HCT116 (cell line): ENCODE data around the gene SDHD. TPM values are rescaled to one million over a fixed set of nuclear protein-coding genes. Genes with fewer than 3 reads are reported as not detected.

ENCODE experiments used
- ATAC-seq: fragments of 200-7000 bp; cut with Tn5 transposase; 2 replicates; pipeline ENCODE4 v1.9.1; 2020; ENCODE audit warnings: mild to moderate bottlenecking, moderate library complexity
- BruUV-seq: library from RNA; stranded (reverse); fragments of 400-500 nt; replicated peaks from 2 replicates; lab custom pipeline; 2021; lab: Mats Ljungman, UMichigan
- CTCF ChIA-PET: fragments of 300-600 bp; sonication (Branson Sonifier 250); formaldehyde crosslinking; loops from one replicate; lab custom pipeline; 2021; ENCODE audit warnings: antibody characterized with exemption; lab: Charles Lee
- POLR2A ChIA-PET: fragments of 300-600, 350-600 bp; sonication (Branson Sonifier 250); formaldehyde crosslinking; loops from one replicate; lab custom pipeline; 2021; ENCODE audit warnings: antibody characterized with exemption; lab: Charles Lee
- RAD21 ChIA-PET, 2 experiments: fragments of 300-600 bp; sonication (Branson Sonifier 250); formaldehyde crosslinking; loops; one replicate each; lab custom pipeline; 2023; ENCODE audit warnings: low total read pairs in 2 of 2; ENCODE audit not compliant: uncharacterized antibody in 2 of 2, unreplicated experiment in 2 of 2, low non-redundant PET in 1 of 2; lab: Charles Lee
- DNase-seq: peaks from one replicate; pipeline ENCODE4 v3.0.0-alpha.2; 2010; ENCODE audit warnings: low read depth, low spot score
- H2AFZ ChIP-seq: fragments of 200-600 bp; shearing (Covaris generic), sonication (generic); 2 replicates; pipeline ENCODE4 v1.6.1; 2017; ENCODE audit warnings: low read depth, mixed run types, mixed read lengths, antibody characterized with exemption, low read length; ENCODE audit not compliant: poor library complexity, severe bottlenecking
- H3K27ac ChIP-seq: 2 replicates; pipeline ENCODE4 v1.5.1; 2012; ENCODE audit warnings: low read depth, low read length
- H3K27me3 ChIP-seq: fragments of 200-600 bp; sonication (generic); 2 replicates; pipeline ENCODE4 v1.6.1; 2016; ENCODE audit warnings: mixed run types, low read length, mixed read lengths; ENCODE audit not compliant: insufficient read depth
- H3K36me3 ChIP-seq, 2 experiments: fragments of 200-500 bp in 1 of 2; fragments of 200-600 bp in 1 of 2; sonication (Bioruptor generic) in 1 of 2; sonication (generic) in 1 of 2; 2 replicates each; pipeline versions ENCODE4 v1.5.1 to v1.6.1; 2014 to 2016; ENCODE audit warnings: low read length in 2 of 2, inconsistent platforms in 1 of 2, mixed read lengths in 1 of 2, mixed run types in 1 of 2; ENCODE audit not compliant: insufficient read depth in 2 of 2, control insufficient read depth in 1 of 2
- H3K4me1 ChIP-seq, 2 experiments: fragments of 200-600 bp in 1 of 2; sonication (generic) in 1 of 2; 2 replicates each; pipeline versions ENCODE4 v1.5.1 to v1.6.1; 2012 to 2017; ENCODE audit warnings: low read length in 2 of 2, inconsistent platforms in 1 of 2, mild to moderate bottlenecking in 1 of 2, mixed read lengths in 1 of 2, mixed run types in 1 of 2, moderate library complexity in 1 of 2; ENCODE audit not compliant: insufficient read depth in 2 of 2, control insufficient read depth in 1 of 2
- H3K4me2 ChIP-seq: fragments of 200-600 bp; sonication (generic); 2 replicates; pipeline ENCODE4 v1.6.1; 2017; ENCODE audit warnings: mixed run types, low read length, mixed read lengths
- H3K4me3 ChIP-seq, 2 experiments: fragments of 200-600 bp in 1 of 2; sonication (generic) in 1 of 2; replicated peaks in 1 of 2; 2 replicates each; pipeline ENCODE4 v1.5.1; 2011 to 2016; ENCODE audit warnings: low read length in 2 of 2, control low read depth in 1 of 2, low read depth in 1 of 2, mild to moderate bottlenecking in 1 of 2, mixed read lengths in 1 of 2, mixed run types in 1 of 2
- H3K79me2 ChIP-seq: fragments of 200-600 bp; sonication (generic); 2 replicates; pipeline ENCODE4 v1.6.1; 2017; ENCODE audit warnings: mild to moderate bottlenecking, mixed run types, low read length, moderate library complexity, mixed read lengths; ENCODE audit not compliant: insufficient read depth
- H3K9ac ChIP-seq: fragments of 200-600 bp; sonication (generic); 2 replicates; pipeline ENCODE4 v1.6.1; 2016; ENCODE audit warnings: low read length, mixed read lengths
- H3K9me2 ChIP-seq: fragments of 200-600 bp; sonication (generic), shearing (Covaris generic); 2 replicates; pipeline ENCODE4 v1.6.1; 2017; ENCODE audit warnings: mixed run types, mild to moderate bottlenecking, moderate library complexity; ENCODE audit not compliant: insufficient read depth
- H3K9me3 ChIP-seq, 2 experiments: fragments of 200-500 bp in 1 of 2; fragments of 200-600 bp in 1 of 2; sonication (Bioruptor generic) in 1 of 2; sonication (generic) in 1 of 2; 2 replicates each; pipeline ENCODE4 v1.6.1; 2014 to 2017; ENCODE audit warnings: low read length in 2 of 2, mixed read lengths in 2 of 2, inconsistent platforms in 1 of 2, low read depth in 1 of 2, mild to moderate bottlenecking in 1 of 2, mixed run types in 1 of 2, moderate library complexity in 1 of 2; ENCODE audit not compliant: control insufficient read depth in 1 of 2, insufficient read depth in 1 of 2
- H4K20me1 ChIP-seq: fragments of 200-600 bp; sonication (generic), shearing (Covaris generic); 2 replicates; pipeline ENCODE4 v1.6.1; 2017; ENCODE audit warnings: mixed run types, mild to moderate bottlenecking, moderate library complexity; ENCODE audit not compliant: insufficient read depth
- CBX3 ChIP-seq: IDR thresholded peaks from 2 replicates; pipeline ENCODE4 v1.6.1; 2012; ENCODE audit warnings: low read depth
- EGR1 ChIP-seq: IDR thresholded peaks from 2 replicates; pipeline ENCODE4 v1.6.1; 2012; ENCODE audit warnings: low read depth
- ELF1 ChIP-seq: IDR thresholded peaks from 2 replicates; pipeline ENCODE4 v1.6.1; 2012; ENCODE audit warnings: low read depth, borderline replicate concordance
- EZH2phosphoT487 ChIP-seq: fragments of 200-600 bp; IDR thresholded peaks from 2 replicates; pipeline ENCODE4 v1.6.1; 2018; ENCODE audit warnings: antibody characterized with exemption, borderline replicate concordance
- FOSL1 ChIP-seq: IDR thresholded peaks from 2 replicates; pipeline ENCODE4 v1.6.1; 2012; ENCODE audit warnings: low read depth
- JUND ChIP-seq: IDR thresholded peaks from 2 replicates; pipeline ENCODE4 v1.6.1; 2012
- POLR2AphosphoS5 ChIP-seq: IDR thresholded peaks from 2 replicates; pipeline ENCODE4 v1.6.1; 2011; ENCODE audit warnings: mild to moderate bottlenecking, low read depth, low read length, moderate library complexity
- RAD21 ChIP-seq: IDR thresholded peaks from 2 replicates; pipeline ENCODE4 v1.6.1; 2012; ENCODE audit warnings: low read depth, mild to moderate bottlenecking
- SIN3A ChIP-seq: IDR thresholded peaks from 2 replicates; pipeline ENCODE4 v1.6.1; 2012; ENCODE audit warnings: low read depth
- SP1 ChIP-seq: IDR thresholded peaks from 2 replicates; pipeline ENCODE4 v1.6.1; 2012; ENCODE audit warnings: low read depth
- SRF ChIP-seq: IDR thresholded peaks from 2 replicates; pipeline ENCODE4 v1.6.1; 2012; ENCODE audit warnings: low read depth
- TCF7L2 ChIP-seq: IDR thresholded peaks from 2 replicates; pipeline ENCODE4 v1.7.0; 2011; ENCODE audit warnings: borderline replicate concordance, inconsistent platforms; ENCODE audit not compliant: insufficient read depth, insufficient read length; ENCODE audit errors: extremely low read depth
- YY1 ChIP-seq: IDR thresholded peaks from 2 replicates; pipeline ENCODE4 v1.6.1; 2011; ENCODE audit warnings: low read length, low read depth, moderate library complexity, mild to moderate bottlenecking; ENCODE audit not compliant: insufficient replicate concordance; ENCODE audit errors: extremely low read depth
- ZFX ChIP-seq: fragments of 450-650 bp; IDR thresholded peaks from 2 replicates; pipeline ENCODE4 v1.6.1; 2017
- ZNF274 ChIP-seq: fragments of 200-500 bp; sonication (Bioruptor generic); IDR thresholded peaks from 2 replicates; pipeline ENCODE4 v1.6.1; 2014; ENCODE audit warnings: mild to moderate bottlenecking, low read depth, low read length, inconsistent platforms
- intact Hi-C: fragments of 100-400 bp; cut with micrococcal nuclease; formaldehyde crosslinking; loops from 2 replicates; pipeline ENCODE4 v1.10.0; 2022
- total RNA-seq: library from RNA; stranded (reverse); gene quantifications from one replicate; pipeline ENCODE4 v1.2.1, GENCODE V29; 2021; ENCODE audit not compliant: unreplicated experiment
- TF ChIP-seq, protein P1 (sequence below), 3 experiments: fragments of 200-600 bp in 1 of 3; sonication (generic) in 1 of 3; IDR thresholded peaks in 2 of 3; conservative IDR thresholded peaks in 1 of 3; 2 replicates each; pipeline ENCODE4 v1.5.1; 2012 to 2017; ENCODE audit warnings: low read depth in 2 of 3, low read length in 2 of 3, antibody characterized with exemption in 1 of 3, borderline replicate concordance in 1 of 3, control low read depth in 1 of 3, mild to moderate bottlenecking in 1 of 3, mixed read lengths in 1 of 3, mixed run types in 1 of 3, moderate library complexity in 1 of 3; ENCODE audit not compliant: insufficient read depth in 1 of 3
- TF ChIP-seq, protein P2 (sequence below): IDR thresholded peaks from 2 replicates; pipeline ENCODE4 v1.6.1; 2012
- TF ChIP-seq, protein P3 (sequence below): IDR thresholded peaks from 2 replicates; pipeline ENCODE4 v1.6.1; 2012; ENCODE audit warnings: low read depth

SDHD gene
- total RNA-seq, 1 experiment from 2014 or later = 129 TPM

DNA sequence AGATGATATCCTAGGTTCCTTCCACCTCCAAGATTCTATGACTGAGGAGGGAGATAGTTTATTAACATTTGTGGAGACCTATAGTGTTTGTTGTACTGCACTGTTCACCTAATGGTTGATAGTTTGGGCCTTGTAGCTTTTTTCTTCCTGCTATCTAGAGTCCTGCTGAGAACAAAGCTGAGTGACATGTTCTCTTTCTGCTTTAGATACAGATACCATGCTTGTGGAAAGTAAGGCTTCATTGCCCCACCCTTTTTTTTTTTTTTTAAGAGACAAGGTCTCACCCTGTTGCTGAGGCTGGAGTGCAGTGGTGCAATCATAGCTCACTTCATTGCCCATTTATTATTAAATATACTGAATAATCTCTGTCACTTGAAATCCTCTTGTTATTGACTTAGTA lies 49.1 kb upstream of the SDHD start:
- H3K27ac ChIP-seq = no peak overlapping the region
- no TSS peak for BruUV-seq
- ATAC-seq = no peak
- H3K9me3 ChIP-seq = no peaks in the 10 kb centered on the region
- peaks cover 22% of the 10 kb centered on the region; the same call in 1 of the 2 replicates for H3K79me2 ChIP-seq
- H2AFZ ChIP-seq = no peak overlapping the region
- no peak overlapping the region for H3K9ac ChIP-seq
- ChIA-PET CTCF (no interaction called here), RAD21 (no interaction called here), POLR2A (no interaction called here)
- H3K4me3 ChIP-seq = no peak overlapping the region
- no peak for TF ChIP-seq ZFX
- TF ChIP-seq ELF1 = no peak
- TF ChIP-seq ZNF274 = no peak
- no peak for TF ChIP-seq SIN3A
- no peak for TF ChIP-seq EZH2phosphoT487
- TF ChIP-seq YY1 = no peak
- TF ChIP-seq, protein P1, sequence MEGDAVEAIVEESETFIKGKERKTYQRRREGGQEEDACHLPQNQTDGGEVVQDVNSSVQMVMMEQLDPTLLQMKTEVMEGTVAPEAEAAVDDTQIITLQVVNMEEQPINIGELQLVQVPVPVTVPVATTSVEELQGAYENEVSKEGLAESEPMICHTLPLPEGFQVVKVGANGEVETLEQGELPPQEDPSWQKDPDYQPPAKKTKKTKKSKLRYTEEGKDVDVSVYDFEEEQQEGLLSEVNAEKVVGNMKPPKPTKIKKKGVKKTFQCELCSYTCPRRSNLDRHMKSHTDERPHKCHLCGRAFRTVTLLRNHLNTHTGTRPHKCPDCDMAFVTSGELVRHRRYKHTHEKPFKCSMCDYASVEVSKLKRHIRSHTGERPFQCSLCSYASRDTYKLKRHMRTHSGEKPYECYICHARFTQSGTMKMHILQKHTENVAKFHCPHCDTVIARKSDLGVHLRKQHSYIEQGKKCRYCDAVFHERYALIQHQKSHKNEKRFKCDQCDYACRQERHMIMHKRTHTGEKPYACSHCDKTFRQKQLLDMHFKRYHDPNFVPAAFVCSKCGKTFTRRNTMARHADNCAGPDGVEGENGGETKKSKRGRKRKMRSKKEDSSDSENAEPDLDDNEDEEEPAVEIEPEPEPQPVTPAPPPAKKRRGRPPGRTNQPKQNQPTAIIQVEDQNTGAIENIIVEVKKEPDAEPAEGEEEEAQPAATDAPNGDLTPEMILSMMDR (IDR thresholded peaks at IDR 0.05 in 2 of 3, conservative IDR thresholded peaks at IDR 0.05 in 1 of 3; ENCODE audit: borderline replicate concordance in 1 of 3, insufficient read depth in 1 of 3, low read depth in 2 of 3, low read length in 2 of 3) = no peak
- no peak for TF ChIP-seq CBX3
- no peak for TF ChIP-seq JUND
- TF ChIP-seq TCF7L2 = no peak
- no peak for TF ChIP-seq SP1
- TF ChIP-seq SRF = no peak
- TF ChIP-seq FOSL1 = no peak
- TF ChIP-seq, protein P2, sequence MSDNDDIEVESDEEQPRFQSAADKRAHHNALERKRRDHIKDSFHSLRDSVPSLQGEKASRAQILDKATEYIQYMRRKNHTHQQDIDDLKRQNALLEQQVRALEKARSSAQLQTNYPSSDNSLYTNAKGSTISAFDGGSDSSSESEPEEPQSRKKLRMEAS = no peak
- TF ChIP-seq, protein P3, sequence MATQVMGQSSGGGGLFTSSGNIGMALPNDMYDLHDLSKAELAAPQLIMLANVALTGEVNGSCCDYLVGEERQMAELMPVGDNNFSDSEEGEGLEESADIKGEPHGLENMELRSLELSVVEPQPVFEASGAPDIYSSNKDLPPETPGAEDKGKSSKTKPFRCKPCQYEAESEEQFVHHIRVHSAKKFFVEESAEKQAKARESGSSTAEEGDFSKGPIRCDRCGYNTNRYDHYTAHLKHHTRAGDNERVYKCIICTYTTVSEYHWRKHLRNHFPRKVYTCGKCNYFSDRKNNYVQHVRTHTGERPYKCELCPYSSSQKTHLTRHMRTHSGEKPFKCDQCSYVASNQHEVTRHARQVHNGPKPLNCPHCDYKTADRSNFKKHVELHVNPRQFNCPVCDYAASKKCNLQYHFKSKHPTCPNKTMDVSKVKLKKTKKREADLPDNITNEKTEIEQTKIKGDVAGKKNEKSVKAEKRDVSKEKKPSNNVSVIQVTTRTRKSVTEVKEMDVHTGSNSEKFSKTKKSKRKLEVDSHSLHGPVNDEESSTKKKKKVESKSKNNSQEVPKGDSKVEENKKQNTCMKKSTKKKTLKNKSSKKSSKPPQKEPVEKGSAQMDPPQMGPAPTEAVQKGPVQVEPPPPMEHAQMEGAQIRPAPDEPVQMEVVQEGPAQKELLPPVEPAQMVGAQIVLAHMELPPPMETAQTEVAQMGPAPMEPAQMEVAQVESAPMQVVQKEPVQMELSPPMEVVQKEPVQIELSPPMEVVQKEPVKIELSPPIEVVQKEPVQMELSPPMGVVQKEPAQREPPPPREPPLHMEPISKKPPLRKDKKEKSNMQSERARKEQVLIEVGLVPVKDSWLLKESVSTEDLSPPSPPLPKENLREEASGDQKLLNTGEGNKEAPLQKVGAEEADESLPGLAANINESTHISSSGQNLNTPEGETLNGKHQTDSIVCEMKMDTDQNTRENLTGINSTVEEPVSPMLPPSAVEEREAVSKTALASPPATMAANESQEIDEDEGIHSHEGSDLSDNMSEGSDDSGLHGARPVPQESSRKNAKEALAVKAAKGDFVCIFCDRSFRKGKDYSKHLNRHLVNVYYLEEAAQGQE = no peak
- no peak for TF ChIP-seq POLR2AphosphoS5
- TF ChIP-seq RAD21 = no peak
- TF ChIP-seq EGR1 = no peak
- intact Hi-C loops = no loop called here
- H3K27me3 ChIP-seq = no peaks in the 10 kb centered on the region
- H3K36me3 ChIP-seq = peaks cover 34 to 42% of the 10 kb centered on the region in 2 experiments; a peak in 3 of 4 replicates
- H4K20me1 ChIP-seq = no peaks in the 10 kb centered on the region
- peaks cover 12 to 17% of the 10 kb centered on the region in 2 experiments for H3K4me1 ChIP-seq
- no peaks in the 10 kb centered on the region for H3K9me2 ChIP-seq
- H3K4me2 ChIP-seq = no peak overlapping the region
- DNase-seq = no peak
